Epithelial cell of proximal tubule (primary cell): ENCODE results near the gene FYTTD1. TPM values are rescaled to one million over a fixed set of nuclear protein-coding genes. Genes with fewer than 3 reads are reported as not detected.

Experiments
- DNase-seq: peaks from one replicate; pipeline ENCODE4 v3.0.0-alpha.2; 2011; ENCODE audit warnings: low read depth
- H3K4me3 ChIP-seq: 2 replicates; pipeline ENCODE4 v1.5.1; 2011; ENCODE audit warnings: low read depth, mild to moderate bottlenecking, low read length
- CTCF ChIP-seq: conservative IDR thresholded peaks from 2 replicates; pipeline ENCODE4 v1.5.1; 2012; ENCODE audit warnings: low read depth, mild to moderate bottlenecking, low read length
- total RNA-seq: library from RNA; depleted of rRNA; stranded (reverse); fragments of >200 nt; gene quantifications from 2 replicates; pipeline ENCODE4 v1.2.3, GENCODE V29; 2015

The FYTTD1 gene
- total RNA-seq, 1 donor from 2014 or later, result 21.0 TPM

DNA sequence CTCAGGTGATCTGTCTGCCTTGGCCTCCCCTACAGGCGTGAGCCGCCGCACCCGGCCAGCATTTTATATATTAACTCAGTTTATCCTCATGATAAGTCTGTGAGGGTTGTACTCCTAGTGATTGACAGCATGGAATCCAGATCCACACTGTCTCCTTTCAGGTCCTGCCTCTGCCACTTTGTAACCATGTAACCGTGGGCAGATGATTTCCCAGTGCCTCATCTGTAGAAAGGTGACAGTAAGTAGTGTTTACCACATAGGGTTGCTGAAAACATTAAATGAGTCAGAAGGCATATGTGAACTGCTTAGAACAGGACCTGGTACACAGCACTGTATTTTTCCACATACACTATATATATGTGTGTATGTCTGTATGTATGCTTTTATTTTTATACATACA lies 2.4 kb downstream of the FYTTD1 start:
- no peak for DNase-seq
- TF ChIP-seq CTCF, result no peak
- no peak overlapping the region for H3K4me3 ChIP-seq

- TF ChIP-seq CTCF, result peak; percentile 7
- DNase-seq, result no peak
- H3K4me3 ChIP-seq, result no peak overlapping the region
Measured at GRCh38 chr3:197753263-197753662, 3.6 kb downstream of the FYTTD1 start.

DNA sequence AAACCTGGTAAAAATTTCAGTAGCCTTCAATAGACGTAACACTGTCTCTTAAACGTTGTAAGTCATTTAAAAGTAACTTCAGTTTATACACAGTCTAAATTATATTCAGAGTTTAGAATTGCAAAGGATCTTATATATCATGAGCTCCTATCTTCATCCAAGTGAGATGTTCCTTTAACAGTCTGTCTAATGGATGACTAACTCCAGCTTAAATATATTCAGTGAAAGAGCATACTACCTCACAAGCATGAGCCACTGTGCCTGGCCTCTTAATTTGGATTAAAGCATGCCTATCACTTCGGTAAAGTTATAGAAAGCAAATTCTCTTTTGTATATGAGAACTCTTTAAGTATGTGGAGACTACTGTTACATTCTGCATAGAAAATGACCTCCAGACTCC lies 7.0 kb downstream of the FYTTD1 start:
- DNase-seq, result no peak
- no peak for TF ChIP-seq CTCF
- H3K4me3 ChIP-seq, result no peak overlapping the region

DNA sequence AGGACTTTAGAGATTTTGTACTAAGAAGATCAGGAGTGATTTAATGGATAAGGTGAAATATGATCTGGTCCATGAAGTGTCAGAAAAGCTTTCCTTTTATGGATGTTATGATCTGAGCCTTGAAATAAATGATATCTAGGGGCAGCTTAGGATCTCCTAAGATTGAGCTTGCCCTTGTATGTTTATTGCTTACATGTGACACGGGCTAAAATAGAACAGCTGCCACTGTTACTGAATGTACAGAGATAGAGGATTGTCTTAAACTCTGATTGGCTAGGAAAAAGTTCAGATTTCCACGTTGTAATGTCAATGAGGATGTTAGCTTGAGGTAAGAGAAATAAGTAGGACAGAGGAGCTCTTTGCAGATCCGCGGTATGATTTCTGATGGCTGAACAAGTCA lies 8.8 kb downstream of the FYTTD1 start:
- no peak for TF ChIP-seq CTCF
- no peak overlapping the region for H3K4me3 ChIP-seq

DNA sequence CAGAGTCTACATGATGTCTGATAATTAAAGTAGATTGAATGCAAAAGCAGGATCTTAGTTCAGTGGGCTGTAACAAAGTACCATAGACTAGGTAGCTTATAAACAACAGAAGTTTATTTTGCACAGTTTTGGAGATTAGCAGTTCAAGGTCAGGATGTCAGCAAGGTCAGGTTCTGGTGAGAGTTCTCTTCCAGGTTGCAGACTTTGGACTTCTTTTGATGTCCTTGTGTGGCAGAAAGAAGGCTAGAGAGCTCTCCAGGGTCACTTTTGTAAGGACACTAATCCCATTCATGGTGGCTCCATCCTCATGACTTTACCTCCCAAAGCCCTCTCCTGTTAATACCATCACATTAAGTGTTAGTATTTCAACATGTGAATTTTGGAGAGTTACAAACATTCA lies 12.1 kb downstream of the FYTTD1 start:
- H3K4me3 ChIP-seq, result no peak overlapping the region
- no peak for DNase-seq
- TF ChIP-seq CTCF, result no peak

More for the DNA sequence above, 8.8 kb downstream of the FYTTD1 start:
- DNase-seq, result no peak

DNA sequence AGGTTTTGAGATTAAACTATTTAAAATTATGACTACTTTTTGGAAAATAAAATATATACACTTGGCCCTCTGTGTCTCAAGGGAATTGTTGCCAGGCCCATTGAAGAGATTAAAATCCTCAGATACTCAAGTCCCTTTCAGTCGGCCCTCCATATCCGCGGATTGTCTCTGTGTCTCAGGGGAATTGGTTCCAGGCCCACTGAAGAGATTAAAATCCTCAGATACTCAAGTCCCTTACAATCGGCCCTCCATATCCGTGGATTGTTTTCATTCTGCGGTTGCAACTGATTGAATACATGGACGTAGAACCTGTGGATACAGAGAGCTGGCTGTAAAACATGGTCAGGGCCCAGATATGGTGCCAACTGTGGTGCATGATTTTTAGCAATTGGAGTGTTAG lies 25.6 kb downstream of the FYTTD1 start:
- DNase-seq, result no peak
- H3K4me3 ChIP-seq, result no peak overlapping the region
- TF ChIP-seq CTCF, result no peak

DNA sequence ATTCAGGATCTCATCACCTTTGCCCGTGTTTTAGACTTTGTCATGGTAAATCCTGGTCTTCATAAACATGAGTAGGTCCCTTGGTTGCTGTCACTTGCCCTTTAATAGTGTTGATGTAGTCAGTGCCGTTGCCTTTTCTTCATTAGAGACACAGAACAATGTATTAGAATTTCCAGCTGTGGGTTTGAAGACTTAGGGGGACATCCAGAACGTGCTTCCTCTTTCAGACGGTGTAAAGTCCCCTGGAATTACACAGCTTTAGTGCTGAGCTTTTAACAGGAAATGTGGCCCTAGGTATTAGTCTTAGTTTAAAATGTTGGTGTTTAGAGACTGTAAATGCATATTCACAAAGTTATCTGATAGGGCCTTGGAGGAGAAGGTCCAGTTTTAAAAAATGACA lies 32.5 kb downstream of the FYTTD1 start:
- no peak for TF ChIP-seq CTCF
- no peak for DNase-seq
- H3K4me3 ChIP-seq, result no peak overlapping the region
